ACHN (cell line): Measurements from ENCODE around the gene ZMIZ1.

Experiments
- DNase-seq: peaks from one replicate; pipeline ENCODE4 v3.0.0-alpha.2; 2015
- in situ Hi-C: cut with HindIII; loops from 2 replicates; pipeline ENCODE4 v1.10.0; 2017; ENCODE audit warnings: low sequenced_read_pairs, low pct_ligation_motif_present, low pct_unique_long_range_greater_than_20kb

Gene ZMIZ1

DNA sequence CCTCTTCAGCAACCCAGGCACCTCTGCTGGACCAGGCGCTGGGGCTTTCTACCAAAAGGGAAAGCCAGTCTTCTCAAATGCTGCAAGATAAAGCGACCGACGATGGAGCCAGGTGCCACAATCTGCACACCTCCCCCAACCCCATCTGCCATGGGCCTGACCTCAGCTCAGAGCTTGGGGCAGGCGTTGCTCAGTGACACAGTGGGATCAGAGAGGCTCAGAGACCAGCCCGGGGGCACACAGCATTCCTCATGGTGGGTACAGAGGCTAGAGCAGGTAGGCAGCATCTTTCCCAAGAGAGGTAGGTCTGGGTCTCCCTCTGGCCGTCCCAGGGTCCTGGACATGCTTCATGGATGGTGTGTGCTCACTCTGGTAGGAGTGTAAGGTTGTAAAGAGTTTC is 56.3 kb downstream of the ZMIZ1 start:
- in situ Hi-C loops, result no loop called here
- no peak for DNase-seq

- in situ Hi-C loops, result no loop called here
- DNase-seq, result no peak
These were observed 57.8 kb downstream of the ZMIZ1 start for GRCh38 chr10:79126351-79127080.

DNA sequence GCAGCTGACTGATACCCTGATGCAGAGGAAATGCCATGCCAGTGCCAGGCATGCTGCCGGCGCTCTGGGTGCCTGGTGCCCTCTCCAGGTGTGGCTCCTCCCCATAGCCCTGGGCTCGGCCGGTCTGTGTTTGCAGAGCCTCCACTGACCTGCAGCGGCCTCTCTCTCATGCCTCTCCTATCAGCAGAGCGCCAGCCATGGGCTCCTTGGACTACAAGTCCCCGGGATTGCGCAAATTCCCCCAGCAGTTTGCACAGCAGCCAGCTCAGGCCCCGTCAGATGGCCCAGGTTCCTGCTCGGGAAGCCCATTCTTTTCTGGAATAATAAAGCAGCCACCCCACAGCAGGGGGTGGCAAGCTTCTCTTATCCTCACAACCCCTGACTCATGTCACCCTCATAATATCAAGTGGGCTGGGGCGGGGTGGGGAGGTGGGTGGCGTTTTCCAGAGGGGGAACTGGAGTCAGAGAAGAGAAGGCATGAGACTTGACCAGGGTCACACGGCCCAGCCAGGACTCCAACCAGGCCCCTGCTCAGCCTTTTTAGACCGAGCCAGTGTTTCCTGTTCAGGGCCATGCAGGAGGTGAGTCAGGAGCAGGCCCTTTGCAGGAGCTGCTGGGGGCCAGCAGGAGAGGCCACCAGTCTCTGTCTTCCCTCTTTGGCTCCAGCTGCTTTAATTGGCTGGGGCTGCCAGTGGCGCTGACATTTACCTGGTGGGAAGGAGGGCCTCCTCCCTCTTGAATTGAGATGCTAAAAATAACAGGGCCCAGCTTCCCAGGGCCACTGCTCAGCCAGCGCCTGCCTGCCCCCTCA is 58.6 kb downstream of the ZMIZ1 start:
- in situ Hi-C loops, result no loop called here
- DNase-seq, result peak; percentile 42

- in situ Hi-C loops, result no loop called here
- no peak for DNase-seq
These were observed 59.6 kb downstream of the ZMIZ1 start for GRCh38 chr10:79128241-79128922.

DNA sequence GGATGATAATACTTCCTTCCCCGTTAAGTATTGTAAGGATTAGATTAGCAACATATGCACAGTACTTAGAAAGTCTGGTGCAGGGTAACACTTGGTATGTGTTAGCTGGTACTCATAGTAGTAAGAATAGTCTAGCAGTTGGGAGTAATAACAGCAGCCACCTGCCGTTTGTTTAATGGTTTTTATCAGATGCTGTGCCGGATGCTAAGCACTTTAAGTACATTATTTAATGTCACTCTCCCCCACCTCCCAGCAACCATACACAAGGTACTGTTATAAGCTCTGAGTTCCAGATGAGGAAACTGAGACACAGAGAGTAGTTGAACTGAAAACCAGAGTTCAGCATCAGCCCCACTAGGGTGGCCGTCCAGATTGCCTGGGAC is 60.1 kb downstream of the ZMIZ1 start:
- in situ Hi-C loops, result no loop called here

GRCh38 chr10:79129361-79129997 is 60.7 kb downstream of the ZMIZ1 start:
- in situ Hi-C loops, result no loop called here
- peak; percentile 47 for DNase-seq

More for the DNA sequence above, 60.1 kb downstream of the ZMIZ1 start:
- DNase-seq, result no peak

DNA sequence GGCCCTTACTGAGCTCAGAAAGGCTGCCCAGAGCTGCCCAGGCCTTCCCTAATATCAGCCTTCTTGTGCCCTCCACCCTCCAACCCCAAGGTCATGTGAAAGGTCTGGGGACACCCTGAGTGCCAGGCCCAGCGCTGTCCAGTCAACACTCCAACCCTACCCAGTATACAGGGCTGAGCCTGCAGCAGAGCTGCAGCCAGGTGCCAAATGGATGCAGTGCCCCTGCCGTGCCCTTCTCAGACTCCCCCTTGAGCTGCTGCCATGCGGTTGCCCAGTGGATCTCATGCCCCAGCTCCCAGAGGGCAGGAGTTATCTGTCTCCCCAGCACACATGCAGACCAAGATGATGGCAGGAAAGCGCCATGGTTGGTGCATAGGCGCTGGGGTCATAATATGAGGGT is 61.5 kb downstream of the ZMIZ1 start:
- no peak for DNase-seq
- in situ Hi-C loops, result no loop called here

DNA sequence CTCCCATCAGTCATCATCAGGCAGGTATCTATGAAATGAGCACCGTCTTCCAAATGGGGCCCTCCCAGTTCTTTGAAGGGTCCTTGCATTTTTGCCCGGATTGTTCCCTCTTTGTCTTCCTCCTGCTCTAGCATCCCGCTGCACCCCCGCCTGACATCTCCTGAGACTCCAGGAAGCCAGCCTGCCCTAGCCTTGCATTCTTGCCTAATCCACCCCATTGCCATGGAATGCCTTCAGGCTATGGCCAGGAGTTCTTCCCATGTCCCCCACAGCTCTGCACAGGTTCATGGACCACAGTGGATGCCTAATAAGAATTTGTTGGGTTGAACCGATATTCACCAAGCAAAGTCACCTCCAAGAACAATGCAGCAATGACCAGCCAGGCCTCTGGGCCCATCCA is 62.1 kb downstream of the ZMIZ1 start:
- in situ Hi-C loops, result no loop called here
- no peak for DNase-seq

DNA sequence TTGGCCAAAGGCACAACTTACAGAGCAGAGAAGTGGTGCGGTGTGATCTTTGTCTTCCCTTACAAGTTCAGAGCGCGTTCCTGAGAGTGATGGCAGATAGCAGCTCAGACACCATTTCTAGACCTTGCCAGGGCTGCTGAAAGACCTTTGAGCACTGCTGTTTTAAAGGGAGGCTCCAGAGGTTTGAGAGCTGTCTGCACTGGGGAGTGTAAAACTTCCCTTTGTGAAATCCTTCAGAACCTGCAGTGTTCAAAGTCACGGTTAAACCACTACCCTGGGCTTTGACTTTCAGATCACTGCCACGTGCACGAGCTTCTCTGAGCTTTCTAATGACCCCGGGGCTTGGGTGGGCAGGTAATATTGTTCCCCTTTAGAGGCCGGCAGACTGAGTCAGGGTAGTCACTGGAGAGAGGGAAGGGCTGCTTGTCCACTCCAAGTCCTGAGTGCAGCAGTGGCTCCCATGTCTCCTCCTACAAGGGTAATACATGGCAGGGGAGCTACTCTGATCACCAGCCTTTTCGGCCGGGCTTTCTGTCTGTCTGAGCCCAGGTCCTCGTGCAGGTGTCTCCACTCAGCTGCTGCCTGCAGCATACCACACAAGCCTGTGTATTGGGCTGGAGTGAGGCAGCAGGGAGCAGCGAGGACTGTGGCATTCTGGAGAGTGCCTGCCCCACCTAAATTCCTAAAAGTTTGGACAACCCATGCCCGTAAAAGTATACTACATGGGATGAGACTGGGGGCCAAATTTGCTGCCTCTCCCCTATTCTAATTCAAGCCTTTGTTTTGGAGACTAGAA is 63.3 kb downstream of the ZMIZ1 start:
- no peak for DNase-seq
- in situ Hi-C loops, result no loop called here

- DNase-seq, result no peak
- in situ Hi-C loops, result no loop called here
These were observed 64.1 kb downstream of the ZMIZ1 start for GRCh38 chr10:79132681-79133381.

GRCh38 chr10:79133416-79133815 is 64.7 kb downstream of the ZMIZ1 start:
- no peak for DNase-seq
- in situ Hi-C loops, result no loop called here

DNA sequence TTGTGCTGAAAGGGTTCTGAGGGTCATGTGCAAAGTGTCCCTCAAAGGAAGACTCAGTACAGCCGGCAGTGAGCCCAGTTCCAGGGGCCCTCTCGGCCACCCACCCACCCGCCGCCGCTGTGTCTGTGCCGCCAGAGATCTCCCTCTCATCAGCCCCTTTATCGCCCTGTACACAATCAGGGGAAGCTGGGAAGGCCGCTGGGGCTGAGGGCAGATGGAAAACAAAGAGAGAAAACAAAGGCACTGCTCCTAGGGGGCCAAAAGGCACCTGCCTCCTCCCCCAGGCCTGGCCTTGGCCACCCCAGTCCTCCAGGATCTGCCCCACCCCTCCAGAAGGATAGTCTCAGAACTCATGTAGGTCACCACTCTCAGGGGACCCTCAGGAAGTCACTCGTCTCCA is 67.0 kb downstream of the ZMIZ1 start:
- no peak for DNase-seq
- in situ Hi-C loops, result no loop called here

GRCh38 chr10:79136236-79137005 is 67.7 kb downstream of the ZMIZ1 start:
- in situ Hi-C loops, result no loop called here
- no peak for DNase-seq

DNA sequence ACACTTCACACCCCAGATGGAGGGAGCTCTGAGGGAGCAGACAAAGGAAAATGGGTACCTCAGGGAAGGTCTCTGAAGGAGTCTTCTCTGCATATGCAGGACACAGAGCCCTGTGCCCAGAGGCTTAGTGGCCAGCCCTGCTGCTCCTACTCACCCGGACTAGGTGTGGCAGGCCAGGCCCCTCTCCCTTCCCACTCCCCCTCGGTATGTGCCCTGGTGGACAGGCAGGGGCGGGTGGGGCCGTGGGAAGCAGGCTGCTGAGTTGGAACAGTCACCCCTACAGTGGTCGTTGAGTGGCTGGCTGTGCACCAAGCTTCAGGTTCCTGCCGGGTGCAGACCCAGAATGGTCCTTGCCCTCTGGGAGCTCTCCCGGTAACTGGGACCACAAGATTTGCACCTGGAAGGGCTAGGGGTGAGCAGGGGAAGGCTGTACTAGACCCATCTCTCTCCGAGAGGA is 68.6 kb downstream of the ZMIZ1 start:
- DNase-seq, result no peak
- in situ Hi-C loops, result no loop called here

GRCh38 chr10:79137826-79138225 is 69.1 kb downstream of the ZMIZ1 start:
- in situ Hi-C loops, result no loop called here
- no peak for DNase-seq

- DNase-seq, result no peak
- in situ Hi-C loops, result no loop called here
These were observed 69.8 kb downstream of the ZMIZ1 start for GRCh38 chr10:79138449-79139123.
